ENCODE results near the gene OR10G3. TPM values are rescaled to one million over a fixed set of nuclear protein-coding genes. Genes with fewer than 3 reads are reported as not detected.

OR10G3 gene
- total and polyA plus RNA-seq, 2 of the 4 experiments (the other 2 are of a cell fraction) = not detected

Other genes starting within 250 kb of the OR10G3 start
- 103 and 134 TPM in 2 replicates for gene SUPT16H, start 196.1 kb downstream of the OR10G3 start, total RNA-seq (2012; rRNA removed)
- gene SUPT16H, start 196.1 kb downstream of the OR10G3 start, polyA plus RNA-seq (2012; rRNA removed) = 38.5 and 50.6 TPM in 2 replicates
- gene CHD8, start 124.0 kb downstream of the OR10G3 start, total RNA-seq (2012; rRNA removed) = 55.0 and 58.9 TPM in 2 replicates
- 32.1 and 32.4 TPM in 2 replicates for gene CHD8, start 124.0 kb downstream of the OR10G3 start, polyA plus RNA-seq (2012; rRNA removed)
- 25.0 and 26.2 TPM in 2 replicates for gene RAB2B, start 103.1 kb downstream of the OR10G3 start, total RNA-seq (2012; rRNA removed)
- 13.7 and 17.1 TPM in 2 replicates for gene RAB2B, start 103.1 kb downstream of the OR10G3 start, polyA plus RNA-seq (2012; rRNA removed)
- 26.7 and 31.7 TPM in 2 replicates for gene TOX4, start 102.9 kb downstream of the OR10G3 start, total RNA-seq (2012; rRNA removed)
- 56.6 and 71.8 TPM in 2 replicates for gene TOX4, start 102.9 kb downstream of the OR10G3 start, polyA plus RNA-seq (2012; rRNA removed)
- gene METTL3, start 68.7 kb downstream of the OR10G3 start, total RNA-seq (2012; rRNA removed) = 68.9 and 109 TPM in 2 replicates
- gene METTL3, start 68.7 kb downstream of the OR10G3 start, polyA plus RNA-seq (2012; rRNA removed) = 77.5 and 90.6 TPM in 2 replicates
- 2.8 and 2.9 TPM in 2 replicates for gene SALL2, start 53.7 kb downstream of the OR10G3 start, total RNA-seq (2012; rRNA removed)
- gene SALL2, start 53.7 kb downstream of the OR10G3 start, polyA plus RNA-seq (2012; rRNA removed) = 10.1 and 12.6 TPM in 2 replicates
- gene OR10G2, start 54.9 kb upstream of the OR10G3 start, total RNA-seq (2012; rRNA removed) = not detected in 2 replicates
- gene OR10G2, start 54.9 kb upstream of the OR10G3 start, polyA plus RNA-seq (2012; rRNA removed) = not detected in 2 replicates
- not detected in 2 replicates for gene OR4E2, start 73.8 kb upstream of the OR10G3 start, total RNA-seq (2012; rRNA removed)
- gene OR4E2, start 73.8 kb upstream of the OR10G3 start, polyA plus RNA-seq (2012; rRNA removed) = not detected in 2 replicates
- gene OR4E1, start 93.7 kb upstream of the OR10G3 start, total RNA-seq (2012; rRNA removed) = not detected in 2 replicates
- not detected in 2 replicates for gene OR4E1, start 93.7 kb upstream of the OR10G3 start, polyA plus RNA-seq (2012; rRNA removed)